ENCODE data around the gene ATP8B4. TPM values are rescaled to one million over a fixed set of nuclear protein-coding genes. Genes with fewer than 3 reads are reported as not detected.
"Not testable (repeated sequence)": the region's sequence is repeated elsewhere in the genome, so short reads cannot be mapped to it uniquely, and the experiment has no call there.

ATP8B4 gene
- total and polyA plus RNA-seq, 2 donors = 3.5 to 8.3 TPM

GRCh38 chr15:49979705-49980382 lies 139.2 kb downstream of the ATP8B4 start:
- no peaks in the 10 kb centered on the region for H3K4me1 ChIP-seq (ENCODE audit: control insufficient read depth in 2 of 2, insufficient read depth in 2 of 2, low read length in 2 of 2)
- H3K4me3 ChIP-seq (ENCODE audit: low read length in 2 of 2) = no peak overlapping the region
- no peaks in the 10 kb centered on the region for H3K27me3 ChIP-seq (ENCODE audit: control insufficient read depth in 2 of 2, insufficient read depth in 1 of 2, low read length in 1 of 2)
- no peaks in the 10 kb centered on the region for H3K9me3 ChIP-seq (ENCODE audit: control insufficient read depth in 2 of 2, insufficient read depth in 1 of 2, low read length in 1 of 2)
- no peaks in the 10 kb centered on the region for H3K36me3 ChIP-seq (ENCODE audit: control insufficient read depth in 2 of 2, insufficient read depth in 2 of 2, low read length in 1 of 2)
- H3K27ac ChIP-seq (ENCODE audit: low read depth in 1 of 2, low read length in 1 of 2) = no peak overlapping the region
- whole genome bisulfite sequencing = 94% methylated on average over 2 of the region's 2 CpGs
- no peak for DNase-seq (ENCODE audit: low read depth in 6 of 9, low spot score in 9 of 9)

GRCh38 chr15:49978121-49978520 lies 140.9 kb downstream of the ATP8B4 start:
- WGBS = 51% methylated on average over 2 of the region's 2 CpGs
- H3K27ac ChIP-seq (ENCODE audit: low read depth in 1 of 2, low read length in 1 of 2) = no peak overlapping the region
- H3K36me3 ChIP-seq (ENCODE audit: control insufficient read depth in 2 of 2, insufficient read depth in 2 of 2, low read length in 1 of 2) = no peaks in the 10 kb centered on the region
- H3K4me1 ChIP-seq (ENCODE audit: control insufficient read depth in 2 of 2, insufficient read depth in 2 of 2, low read length in 2 of 2) = no peaks in the 10 kb centered on the region
- no peak overlapping the region for H3K4me3 ChIP-seq (ENCODE audit: low read length in 2 of 2)
- H3K9me3 ChIP-seq (ENCODE audit: control insufficient read depth in 2 of 2, insufficient read depth in 1 of 2, low read length in 1 of 2) = no peaks in the 10 kb centered on the region
- DNase-seq (ENCODE audit: low read depth in 6 of 9, low spot score in 9 of 9) = no peak
- H3K27me3 ChIP-seq (ENCODE audit: control insufficient read depth in 2 of 2, insufficient read depth in 1 of 2, low read length in 1 of 2) = no peaks in the 10 kb centered on the region

- 91% methylated on average over 1 of the region's 1 CpG for WGBS
- no peaks in the 10 kb centered on the region for H3K27me3 ChIP-seq (ENCODE audit: control insufficient read depth in 2 of 2, insufficient read depth in 1 of 2, low read length in 1 of 2)
- H3K4me3 ChIP-seq (ENCODE audit: low read length in 2 of 2) = no peak overlapping the region
- H3K4me1 ChIP-seq (ENCODE audit: control insufficient read depth in 2 of 2, insufficient read depth in 2 of 2, low read length in 2 of 2) = no peaks in the 10 kb centered on the region
- DNase-seq (ENCODE audit: low read depth in 6 of 9, low spot score in 9 of 9) = no peak
- no peaks in the 10 kb centered on the region for H3K9me3 ChIP-seq (ENCODE audit: control insufficient read depth in 2 of 2, insufficient read depth in 1 of 2, low read length in 1 of 2)
- no peak overlapping the region for H3K27ac ChIP-seq (ENCODE audit: low read depth in 1 of 2, low read length in 1 of 2)
- no peaks in the 10 kb centered on the region for H3K36me3 ChIP-seq (ENCODE audit: control insufficient read depth in 2 of 2, insufficient read depth in 2 of 2, low read length in 1 of 2)
These were observed 141.7 kb downstream of the ATP8B4 start for GRCh38 chr15:49977306-49977705.

- Histone ChIP-seq H3K9me3 (ENCODE audit: control insufficient read depth in 2 of 2, insufficient read depth in 1 of 2, low read length in 1 of 2) (peaks cover 0 to 11% of the 10 kb centered on the region in 2 donors), H3K27ac (ENCODE audit: low read depth in 1 of 2, low read length in 1 of 2) (no peak overlapping the region), H3K4me3 (ENCODE audit: low read length in 2 of 2) (no peak overlapping the region), H3K27me3 (ENCODE audit: control insufficient read depth in 2 of 2, insufficient read depth in 1 of 2, low read length in 1 of 2) (no peaks in the 10 kb centered on the region), H3K4me1 (ENCODE audit: control insufficient read depth in 2 of 2, insufficient read depth in 2 of 2, low read length in 2 of 2) (no peaks in the 10 kb centered on the region), H3K36me3 (ENCODE audit: control insufficient read depth in 2 of 2, insufficient read depth in 2 of 2, low read length in 1 of 2) (no peaks in the 10 kb centered on the region)
- 54% methylated on average over 1 of the region's 1 CpG for WGBS
- DNase-seq (ENCODE audit: low read depth in 6 of 9, low spot score in 9 of 9) = no peak
These were observed 154.5 kb downstream of the ATP8B4 start for GRCh38 chr15:49964551-49964950.

- no peak overlapping the region for H3K4me3 ChIP-seq (ENCODE audit: low read length in 2 of 2)
- H3K27me3 ChIP-seq (ENCODE audit: control insufficient read depth in 2 of 2, insufficient read depth in 1 of 2, low read length in 1 of 2) = no peaks in the 10 kb centered on the region
- H3K4me1 ChIP-seq (ENCODE audit: control insufficient read depth in 2 of 2, insufficient read depth in 2 of 2, low read length in 2 of 2) = no peaks in the 10 kb centered on the region
- no peaks in the 10 kb centered on the region for H3K36me3 ChIP-seq (ENCODE audit: control insufficient read depth in 2 of 2, insufficient read depth in 2 of 2, low read length in 1 of 2)
- no peak for DNase-seq (ENCODE audit: low read depth in 6 of 9, low spot score in 9 of 9)
- H3K9me3 ChIP-seq (ENCODE audit: control insufficient read depth in 2 of 2, insufficient read depth in 1 of 2, low read length in 1 of 2) = peaks cover 0 to 11% of the 10 kb centered on the region in 2 donors
- H3K27ac ChIP-seq (ENCODE audit: low read depth in 1 of 2, low read length in 1 of 2) = no peak overlapping the region
These were observed 155.0 kb downstream of the ATP8B4 start for GRCh38 chr15:49964061-49964460.

- H3K36me3 ChIP-seq (ENCODE audit: control insufficient read depth in 2 of 2, insufficient read depth in 2 of 2, low read length in 1 of 2); H3K4me3 ChIP-seq (ENCODE audit: low read length in 2 of 2); H3K27ac ChIP-seq (ENCODE audit: low read depth in 1 of 2, low read length in 1 of 2); DNase-seq (ENCODE audit: low read depth in 6 of 9, low spot score in 9 of 9); H3K4me1 ChIP-seq (ENCODE audit: control insufficient read depth in 2 of 2, insufficient read depth in 2 of 2, low read length in 2 of 2); H3K27me3 ChIP-seq (ENCODE audit: control insufficient read depth in 2 of 2, insufficient read depth in 1 of 2, low read length in 1 of 2): not testable (repeated sequence)
- WGBS = 92% methylated on average over 9 of the region's 9 CpGs
- H3K9me3 ChIP-seq (ENCODE audit: control insufficient read depth in 2 of 2, insufficient read depth in 1 of 2, low read length in 1 of 2) = peaks cover 0 to 11% of the 10 kb centered on the region in 2 donors
These were observed 155.8 kb downstream of the ATP8B4 start for GRCh38 chr15:49963033-49963772.

- Histone ChIP-seq H3K4me1 (ENCODE audit: control insufficient read depth in 2 of 2, insufficient read depth in 2 of 2, low read length in 2 of 2) (no peaks in the 10 kb centered on the region), H3K27ac (ENCODE audit: low read depth in 1 of 2, low read length in 1 of 2) (no peak overlapping the region), H3K36me3 (ENCODE audit: control insufficient read depth in 2 of 2, insufficient read depth in 2 of 2, low read length in 1 of 2) (no peaks in the 10 kb centered on the region), H3K4me3 (ENCODE audit: low read length in 2 of 2) (no peak overlapping the region), H3K27me3 (ENCODE audit: control insufficient read depth in 2 of 2, insufficient read depth in 1 of 2, low read length in 1 of 2) (no peaks in the 10 kb centered on the region), H3K9me3 (ENCODE audit: control insufficient read depth in 2 of 2, insufficient read depth in 1 of 2, low read length in 1 of 2) (peaks cover 0 to 11% of the 10 kb centered on the region in 2 donors)
- 95% methylated on average over 3 of the region's 3 CpGs for WGBS
- DNase-seq (ENCODE audit: low read depth in 6 of 9, low spot score in 9 of 9) = no peak
These were observed 156.9 kb downstream of the ATP8B4 start for GRCh38 chr15:49962044-49962602.

- Histone ChIP-seq H3K27ac (ENCODE audit: low read depth in 1 of 2, low read length in 1 of 2) (no peak overlapping the region), H3K27me3 (ENCODE audit: control insufficient read depth in 2 of 2, insufficient read depth in 1 of 2, low read length in 1 of 2) (no peaks in the 10 kb centered on the region), H3K4me3 (ENCODE audit: low read length in 2 of 2) (no peak overlapping the region), H3K4me1 (ENCODE audit: control insufficient read depth in 2 of 2, insufficient read depth in 2 of 2, low read length in 2 of 2) (no peaks in the 10 kb centered on the region), H3K36me3 (ENCODE audit: control insufficient read depth in 2 of 2, insufficient read depth in 2 of 2, low read length in 1 of 2) (no peaks in the 10 kb centered on the region), H3K9me3 (ENCODE audit: control insufficient read depth in 2 of 2, insufficient read depth in 1 of 2, low read length in 1 of 2) (no peaks in the 10 kb centered on the region)
- 84% methylated on average over 3 of the region's 3 CpGs for WGBS
- DNase-seq (ENCODE audit: low read depth in 6 of 9, low spot score in 9 of 9) = no peak
These were observed 165.6 kb downstream of the ATP8B4 start for GRCh38 chr15:49953421-49953820.

- no peak overlapping the region for H3K4me3 ChIP-seq (ENCODE audit: low read length in 2 of 2)
- H3K27ac ChIP-seq (ENCODE audit: low read depth in 1 of 2, low read length in 1 of 2) = no peak overlapping the region
- no peaks in the 10 kb centered on the region for H3K27me3 ChIP-seq (ENCODE audit: control insufficient read depth in 2 of 2, insufficient read depth in 1 of 2, low read length in 1 of 2)
- H3K36me3 ChIP-seq (ENCODE audit: control insufficient read depth in 2 of 2, insufficient read depth in 2 of 2, low read length in 1 of 2) = no peaks in the 10 kb centered on the region
- H3K9me3 ChIP-seq (ENCODE audit: control insufficient read depth in 2 of 2, insufficient read depth in 1 of 2, low read length in 1 of 2) = no peaks in the 10 kb centered on the region
- DNase-seq (ENCODE audit: low read depth in 6 of 9, low spot score in 9 of 9) = no peak
- 92% methylated on average over 2 of the region's 2 CpGs for WGBS
- H3K4me1 ChIP-seq (ENCODE audit: control insufficient read depth in 2 of 2, insufficient read depth in 2 of 2, low read length in 2 of 2) = no peaks in the 10 kb centered on the region
These were observed 172.4 kb downstream of the ATP8B4 start for GRCh38 chr15:49946681-49947080.
